ENCODE data around the gene EXD3. TPM values are rescaled to one million over a fixed set of nuclear protein-coding genes. Genes with fewer than 3 reads are reported as not detected.

Gene EXD3
- total and polyA plus RNA-seq, 9 of the 15 experiments (the other 6 are each of a cell fraction or from before 2014, with no cell fraction given): 0.29 to 12.5 (median 3.9) TPM

GRCh38 chr9:137437691-137438590 is 15.0 kb upstream of the EXD3 start:
- no peak overlapping the region for H2AFZ ChIP-seq (ENCODE audit: low read depth, low read length)
- H4K20me1 ChIP-seq (replicated peaks; ENCODE audit: control insufficient read depth, insufficient read depth, low read length): no peaks in the 10 kb centered on the region
- ChIA-PET CTCF (ENCODE audit: low intra/inter-chr PET ratio) (no interaction called here), POLR2A (interaction anchor here (0.6 to 3.5 kb wide), 3 partner anchors 14 to 151 kb away, joined by 3 to 21 read pairs (median 5); partner anchors contain the start of genes EXD3 and NOXA1)
- no TSS peak for BruUV-seq (replicated peaks)
- 40% methylated on average over 32 of the region's 40 CpGs for WGBS (ENCODE audit: insufficient coverage, low coverage, missing lambda C conversion rate)
- no peak overlapping the region for H3K27ac ChIP-seq (ENCODE audit: extremely low read depth, low read depth, low read length)
- ATAC-seq (no peak), DNase-seq (ENCODE audit: extremely low read depth in 1 of 4, low spot score in 3 of 4) (no peak), FAIRE-seq (no peak)
- H3K4me1 ChIP-seq (replicated peaks in 1 of 2; ENCODE audit: control insufficient read depth in 2 of 2, insufficient read depth in 2 of 2, low read length in 2 of 2): peaks cover 14 to 72% of the 10 kb centered on the region in 2 experiments; a peak in 4 of 5 replicates
- H3K9ac ChIP-seq (ENCODE audit: insufficient read depth in 1 of 2, low read depth in 2 of 2, low read length in 2 of 2): peak overlapping the region in 1 of 2 experiments; percentile 1; a peak in 1 of 4 replicates
- H3K4me3 ChIP-seq: no peak overlapping the region
- no peak overlapping the region for H3K4me2 ChIP-seq (ENCODE audit: insufficient read depth, low read length)
- TF ChIP-seq MYNN (IDR thresholded peaks at IDR 0.05) (no peak), MYNN (CRISPR knock-in tag; IDR thresholded peaks at IDR 0.05) (no peak), ZBTB7A (IDR thresholded peaks at IDR 0.05; ENCODE audit: borderline replicate concordance, control insufficient read depth, low read depth, low read length) (peak; percentile 45; the same call in 1 of the 2 replicates)
- no peaks in the 10 kb centered on the region for H3K79me2 ChIP-seq (ENCODE audit: control insufficient read depth, insufficient read depth, low read length)
- H3K36me3 ChIP-seq (ENCODE audit: control insufficient read depth, insufficient read depth, low read length): no peaks in the 10 kb centered on the region
- no peaks in the 10 kb centered on the region for H3K9me3 ChIP-seq (replicated peaks; ENCODE audit: control insufficient read depth, insufficient read depth, low read depth, low read length)
- no peaks in the 10 kb centered on the region for H3K27me3 ChIP-seq (ENCODE audit: control insufficient read depth in 2 of 2, insufficient read depth in 2 of 2, low read length in 2 of 2)
- no peaks in the 10 kb centered on the region for H3K9me1 ChIP-seq (ENCODE audit: control insufficient read depth, insufficient read depth, low read length)
- intact Hi-C loops (cut with micrococcal nuclease): no loop called here
- in situ Hi-C loops (cut with MboI): no loop called here
